IMR-90 (cell line): ENCODE results near the gene TRAF1. TPM values are rescaled to one million over a fixed set of nuclear protein-coding genes. Genes with fewer than 3 reads are reported as not detected.

ENCODE experiments used
- ATAC-seq: fragments of 200-7000 bp; cut with Tn5 transposase; 2 replicates; pipeline ENCODE4 v1.9.1; 2020; ENCODE audit warnings: low read depth, mild to moderate bottlenecking, moderate library complexity
- BruUV-seq: library from RNA; stranded (reverse); fragments of 400-500 nt; replicated peaks from 2 replicates; lab custom pipeline; 2021; lab: Mats Ljungman, UMichigan
- CTCF ChIA-PET: fragments of 300-600 bp; formaldehyde crosslinking; extraction: SDS; loops from one replicate; lab custom pipeline; 2021; ENCODE audit warnings: antibody characterized with exemption; lab: Yijun Ruan, JAX
- POLR2A ChIA-PET: fragments of 300-600 bp; sonication (Branson Sonifier 250); formaldehyde crosslinking; loops from one replicate; lab custom pipeline; 2022; ENCODE audit warnings: antibody characterized with exemption; ENCODE audit not compliant: unreplicated experiment; lab: Charles Lee
- DNase-seq: peaks from one replicate; pipeline ENCODE4 v3.0.0; 2013
- H2AFZ ChIP-seq: replicated peaks from 2 replicates; pipeline ENCODE3; 2013; ENCODE audit warnings: low read length, mild to moderate bottlenecking; ENCODE audit not compliant: poor library complexity
- H2AK5ac ChIP-seq: 2 replicates; pipeline ENCODE4 v1.6.1; 2013; ENCODE audit warnings: low read depth, low read length, inconsistent platforms
- H2AK9ac ChIP-seq: replicated peaks from 2 replicates; pipeline ENCODE3; 2013; ENCODE audit warnings: mild to moderate bottlenecking, low read depth, low read length, moderate library complexity; ENCODE audit not compliant: poor library complexity
- H2BK120ac ChIP-seq: 2 replicates; pipeline ENCODE4 v1.6.1; 2013; ENCODE audit warnings: low read depth, low read length, inconsistent platforms
- H2BK15ac ChIP-seq: 3 replicates; pipeline ENCODE4 v1.6.1; 2013; ENCODE audit warnings: low read depth, low read length, inconsistent platforms
- H2BK20ac ChIP-seq: 2 replicates; pipeline ENCODE4 v1.6.1; 2013; ENCODE audit warnings: low read depth, mild to moderate bottlenecking, inconsistent platforms, low read length, moderate library complexity
- H2BK5ac ChIP-seq: 2 replicates; pipeline ENCODE4 v1.6.1; 2013; ENCODE audit warnings: mild to moderate bottlenecking, low read depth, low read length, inconsistent platforms; ENCODE audit not compliant: poor library complexity, severe bottlenecking
- H3K14ac ChIP-seq: replicated peaks from 2 replicates; pipeline ENCODE4 v1.6.1; 2013; ENCODE audit warnings: low read depth, low read length, inconsistent platforms
- H3K18ac ChIP-seq: 2 replicates; pipeline ENCODE4 v1.6.1; 2013; ENCODE audit warnings: low read depth, low read length, control low read depth
- H3K23ac ChIP-seq: 2 replicates; pipeline ENCODE4 v1.6.1; 2013; ENCODE audit warnings: low read depth, low read length, inconsistent platforms
- H3K27ac ChIP-seq: 2 replicates; pipeline ENCODE4 v1.5.1; 2013; ENCODE audit warnings: mild to moderate bottlenecking, control low read depth, low read length; ENCODE audit not compliant: insufficient read depth
- H3K27me3 ChIP-seq: 2 replicates; pipeline ENCODE4 v1.6.1; 2013; ENCODE audit warnings: low read length; ENCODE audit not compliant: control insufficient read depth, insufficient read depth
- H3K36me3 ChIP-seq: 2 replicates; pipeline ENCODE4 v1.6.1; 2013; ENCODE audit warnings: low read length, mixed read lengths; ENCODE audit not compliant: control insufficient read depth, insufficient read depth
- H3K4ac ChIP-seq: 2 replicates; pipeline ENCODE4 v1.6.1; 2013; ENCODE audit warnings: low read depth, low read length, inconsistent platforms
- H3K4me1 ChIP-seq: 2 replicates; pipeline ENCODE4 v1.6.1; 2013; ENCODE audit warnings: low read length, mixed read lengths; ENCODE audit not compliant: control insufficient read depth, insufficient read depth
- H3K4me2 ChIP-seq: 2 replicates; pipeline ENCODE4 v1.6.1; 2013; ENCODE audit warnings: low read depth, mild to moderate bottlenecking, control low read depth, low read length, moderate library complexity
- H3K4me3 ChIP-seq: 2 replicates; pipeline ENCODE4 v1.5.1; 2013; ENCODE audit warnings: low read depth, mild to moderate bottlenecking, control low read depth, low read length, moderate library complexity; ENCODE audit not compliant: insufficient read depth
- H3K56ac ChIP-seq: 2 replicates; pipeline ENCODE4 v1.6.1; 2013; ENCODE audit warnings: low read length, inconsistent platforms; ENCODE audit not compliant: insufficient read depth; ENCODE audit errors: extremely low read depth
- H3K79me1 ChIP-seq, 2 experiments: 2 replicates each; pipeline ENCODE4 v1.6.1; 2013; ENCODE audit warnings: low read length in 2 of 2, inconsistent platforms in 1 of 2, low read depth in 1 of 2
- H3K9ac ChIP-seq: 2 replicates; pipeline ENCODE4 v1.6.1; 2013; ENCODE audit warnings: low read depth, low read length, control low read depth
- H3K9me1 ChIP-seq: 2 replicates; pipeline ENCODE4 v1.6.1; 2013; ENCODE audit warnings: low read length, inconsistent platforms; ENCODE audit not compliant: insufficient read depth
- H3K9me3 ChIP-seq: 2 replicates; pipeline ENCODE4 v1.6.1; 2013; ENCODE audit warnings: low read length; ENCODE audit not compliant: control insufficient read depth, insufficient read depth
- H4K20me1 ChIP-seq: 2 replicates; pipeline ENCODE4 v1.6.1; 2013; ENCODE audit warnings: low read length, inconsistent platforms; ENCODE audit not compliant: insufficient read depth
- H4K5ac ChIP-seq: 2 replicates; pipeline ENCODE4 v1.6.1; 2013; ENCODE audit warnings: mild to moderate bottlenecking, low read depth, low read length, control low read depth
- H4K8ac ChIP-seq, 2 experiments: 2 replicates each; pipeline ENCODE4 v1.6.1; 2013; ENCODE audit warnings: low read depth in 2 of 2, low read length in 2 of 2, control low read depth in 1 of 2, inconsistent platforms in 1 of 2
- H4K91ac ChIP-seq: 2 replicates; pipeline ENCODE4 v1.6.1; 2013; ENCODE audit warnings: low read depth, low read length, inconsistent platforms; ENCODE audit not compliant: insufficient read depth
- BHLHE40 ChIP-seq: fragments of 150-350 bp; IDR thresholded peaks from 2 replicates; pipeline ENCODE4 v1.6.1; 2016; ENCODE audit warnings: mild to moderate bottlenecking, low read depth, low read length
- CEBPB ChIP-seq: IDR thresholded peaks from 2 replicates; pipeline ENCODE4 v1.6.1; 2012; ENCODE audit warnings: low read depth, low read length, improper control_type of control experiment
- FOS ChIP-seq: fragments of 150-350 bp; IDR thresholded peaks from 2 replicates; pipeline ENCODE4 v1.6.1; 2016; ENCODE audit warnings: low read depth, low read length
- MAFK ChIP-seq: IDR thresholded peaks from 2 replicates; pipeline ENCODE4 v1.6.1; 2012; ENCODE audit warnings: low read depth, low read length, improper control_type of control experiment
- RAD21 ChIP-seq: IDR thresholded peaks from 2 replicates; pipeline ENCODE4 v1.6.1; 2012; ENCODE audit warnings: low read length, improper control_type of control experiment
- SMC3 ChIP-seq: fragments of 150-350 bp; IDR thresholded peaks from 2 replicates; pipeline ENCODE4 v1.6.1; 2016; ENCODE audit warnings: low read depth, mild to moderate bottlenecking, antibody characterized with exemption, low read length, moderate library complexity
- WGBS, 2 experiments: methylation state at CpG; one replicate each; pipeline versions ENCODE4 v1.1.5 to v1.1.7; 2013; ENCODE audit warnings: missing lambda C conversion rate in 2 of 2; ENCODE audit not compliant: insufficient read length in 1 of 2; ENCODE audit errors: extremely low coverage in 2 of 2; 5-methylcytosine and 5-hydroxymethylcytosine counted together
- dilution Hi-C: fragments of 300-500 bp; cut with HindIII; formaldehyde crosslinking; loops from one replicate; pipeline ENCODE4 v1.14.3; 2018; ENCODE audit warnings: low sequenced_read_pairs; ENCODE audit not compliant: unreplicated experiment
- in situ Hi-C: fragments of 300-500 bp; cut with MboI; formaldehyde crosslinking; loops from 3 replicates; pipeline ENCODE4 v1.14.3; 2019; ENCODE audit warnings: low sequenced_read_pairs, inconsistent platforms, mixed read lengths
- intact Hi-C: fragments of 100-400 bp; cut with micrococcal nuclease; formaldehyde crosslinking; loops from 2 replicates; pipeline ENCODE4 v1.10.0; 2022
- polyA plus RNA-seq, 3 experiments: library from polyadenylated mRNA; depleted of rRNA; stranded (reverse); fragments of >200 nt; gene quantifications; 2 replicates each; pipeline ENCODE4 v1.2.3, GENCODE V29; 2012; ENCODE audit warnings: low replicate concordance in 1 of 3
- total RNA-seq: library from RNA; depleted of rRNA; stranded (reverse); fragments of >200 nt; gene quantifications from 2 replicates; pipeline ENCODE4 v1.2.3, GENCODE V29; 2012

Gene TRAF1
- total and polyA plus RNA-seq, 2 of the 4 experiments (the other 2 are of a cell fraction), result 3.9 to 4.1 TPM

GRCh38 chr9:120856700-120857099 lies 69.9 kb downstream of the TRAF1 start:
- no peak overlapping the region for H2AK5ac ChIP-seq
- DNase-seq, result no peak
- ChIA-PET CTCF (no interaction called here), POLR2A (interaction anchor here (0.6 kb wide), 1 partner anchor 234 kb away, joined by 4 read pairs; no protein-coding TSS in a partner anchor)
- H3K79me1 ChIP-seq, result no peaks in the 10 kb centered on the region
- H2BK15ac ChIP-seq, result no peak overlapping the region
- no peak overlapping the region for H3K4me2 ChIP-seq
- H4K5ac ChIP-seq, result no peak overlapping the region
- H3K36me3 ChIP-seq, result peaks cover 29% of the 10 kb centered on the region
- no peak for TF ChIP-seq SMC3
- TF ChIP-seq MAFK, result no peak
- no peak for TF ChIP-seq BHLHE40
- TF ChIP-seq CEBPB, result no peak
- TF ChIP-seq FOS, result no peak
- no peak for TF ChIP-seq RAD21
- H2BK5ac ChIP-seq, result no peak overlapping the region
- no peak overlapping the region for H3K27ac ChIP-seq
- dilution Hi-C loops (no loop called here), intact Hi-C loops (no loop called here), in situ Hi-C loops (no loop called here)
- no peaks in the 10 kb centered on the region for H3K4me1 ChIP-seq
- no peaks in the 10 kb centered on the region for H3K9me3 ChIP-seq
- no peak overlapping the region for H3K9ac ChIP-seq
- BruUV-seq, result no TSS peak
- ATAC-seq, result no peak
- H4K91ac ChIP-seq, result no peak overlapping the region
- H3K27me3 ChIP-seq, result no peaks in the 10 kb centered on the region
- no peak overlapping the region for H3K56ac ChIP-seq
- WGBS, 2 experiments, result 100% methylated on average over 1 of the region's 4 CpGs; no CpG with 5 or more reads in 1 of the 2 experiments
- H2AK9ac ChIP-seq, result no peak overlapping the region
- H2AFZ ChIP-seq, result no peak overlapping the region
- H3K9me1 ChIP-seq, result no peaks in the 10 kb centered on the region; the same call in 1 of the 2 replicates
- H2BK120ac ChIP-seq, result no peak overlapping the region
- no peak overlapping the region for H3K18ac ChIP-seq
- H4K8ac ChIP-seq, result no peak overlapping the region
- no peak overlapping the region for H3K4ac ChIP-seq
- H3K23ac ChIP-seq, result no peak overlapping the region
- H3K4me3 ChIP-seq, result no peak overlapping the region
- no peak overlapping the region for H3K14ac ChIP-seq
- no peaks in the 10 kb centered on the region for H4K20me1 ChIP-seq
- no peak overlapping the region for H2BK20ac ChIP-seq
